Liver (tissue), 9 donors: ENCODE results near the gene RNLS. TPM values are rescaled to one million over a fixed set of nuclear protein-coding genes. Genes with fewer than 3 reads are reported as not detected.

Source experiments
- DNase-seq: peaks from one replicate; pipeline ENCODE4 v3.0.0-alpha.2; 2017; ENCODE audit warnings: low spot score
- H3K27ac ChIP-seq, 2 donors: one replicate each; pipeline ENCODE4 v1.7.0; 2013; ENCODE audit warnings: inconsistent platforms in 2 of 2, low read length in 2 of 2, control low read depth in 1 of 2, low read depth in 1 of 2, mild to moderate bottlenecking in 1 of 2
- H3K27me3 ChIP-seq, 4 donors: one replicate each; pipeline versions ENCODE4 v1.6.1 to v1.7.0; 2013; ENCODE audit warnings: low read length in 3 of 4, inconsistent platforms in 1 of 4, mild to moderate bottlenecking in 1 of 4, moderate library complexity in 1 of 4; ENCODE audit not compliant: control insufficient read depth in 4 of 4, insufficient read depth in 4 of 4
- H3K36me3 ChIP-seq, 4 donors: one replicate each; pipeline versions ENCODE4 v1.6.1 to v1.7.0; 2013; ENCODE audit warnings: low read length in 3 of 4, mild to moderate bottlenecking in 3 of 4, low read depth in 1 of 4, moderate library complexity in 1 of 4; ENCODE audit not compliant: control insufficient read depth in 4 of 4, insufficient read depth in 3 of 4
- H3K4me1 ChIP-seq, 4 donors: one replicate each; pipeline versions ENCODE4 v1.6.1 to v1.7.0; 2013; ENCODE audit warnings: low read length in 3 of 4, mild to moderate bottlenecking in 3 of 4, moderate library complexity in 1 of 4; ENCODE audit not compliant: control insufficient read depth in 4 of 4, insufficient read depth in 4 of 4
- H3K4me3 ChIP-seq, 3 donors: one replicate each; pipeline versions ENCODE4 v1.6.1 to v1.7.0; 2013; ENCODE audit warnings: low read length in 3 of 3, control low read depth in 1 of 3, low read depth in 1 of 3, mild to moderate bottlenecking in 1 of 3
- H3K9ac ChIP-seq, 2 donors: one replicate each; pipeline ENCODE4 v1.7.0; 2013; ENCODE audit warnings: low read length in 2 of 2, mild to moderate bottlenecking in 2 of 2, moderate library complexity in 2 of 2, control low read depth in 1 of 2, low read depth in 1 of 2
- H3K9me3 ChIP-seq, 4 donors: one replicate each; pipeline versions ENCODE4 v1.6.1 to v1.7.0; 2013; ENCODE audit warnings: low read length in 3 of 4; ENCODE audit not compliant: control insufficient read depth in 4 of 4
- EGR1 ChIP-seq, 2 donors: IDR thresholded peaks; 2 replicates each; pipeline ENCODE4 v1.6.1; 2016 to 2018; ENCODE audit warnings: antibody characterized with exemption in 2 of 2, low read depth in 2 of 2
- FOXA1 ChIP-seq: IDR thresholded peaks from 2 replicates; pipeline ENCODE4 v1.6.1; 2016; ENCODE audit warnings: antibody characterized with exemption
- FOXA2 ChIP-seq: IDR thresholded peaks from 2 replicates; pipeline ENCODE4 v1.6.1; 2016; ENCODE audit warnings: antibody characterized with exemption
- GABPA ChIP-seq, 2 donors: IDR thresholded peaks in 1 of 2; conservative IDR thresholded peaks in 1 of 2; 2 replicates each; pipeline ENCODE4 v1.6.1; 2016; ENCODE audit warnings: antibody characterized with exemption in 2 of 2, mild to moderate bottlenecking in 1 of 2, moderate library complexity in 1 of 2
- HNF4A ChIP-seq, 2 donors: conservative IDR thresholded peaks; 2 replicates each; pipeline ENCODE4 v1.6.1; 2016; ENCODE audit warnings: antibody characterized with exemption in 2 of 2, mild to moderate bottlenecking in 2 of 2
- HNF4G ChIP-seq: IDR thresholded peaks from 2 replicates; pipeline ENCODE4 v1.6.1; 2016; ENCODE audit warnings: antibody characterized with exemption
- JUND ChIP-seq, 2 donors: IDR thresholded peaks; 2 replicates each; pipeline ENCODE4 v1.6.1; 2016; ENCODE audit warnings: antibody characterized with exemption in 2 of 2
- NR2F2 ChIP-seq: IDR thresholded peaks from 2 replicates; pipeline ENCODE4 v1.6.1; 2016; ENCODE audit warnings: antibody characterized with exemption
- RAD21 ChIP-seq, 2 donors: IDR thresholded peaks; 2 replicates each; pipeline ENCODE4 v1.6.1; 2016; ENCODE audit warnings: antibody characterized with exemption in 2 of 2, mild to moderate bottlenecking in 2 of 2
- RXRA ChIP-seq, 2 donors: IDR thresholded peaks; 2 replicates each; pipeline ENCODE4 v1.6.1; 2017 to 2018; ENCODE audit warnings: antibody characterized with exemption in 2 of 2, mild to moderate bottlenecking in 1 of 2
- SP1 ChIP-seq: IDR thresholded peaks from 2 replicates; pipeline ENCODE4 v1.6.1; 2018; ENCODE audit warnings: antibody characterized with exemption, mild to moderate bottlenecking
- TAF1 ChIP-seq: conservative IDR thresholded peaks from 2 replicates; pipeline ENCODE4 v1.6.1; 2016; ENCODE audit warnings: antibody characterized with exemption, mild to moderate bottlenecking
- YY1 ChIP-seq: IDR thresholded peaks from 2 replicates; pipeline ENCODE4 v1.6.1; 2016; ENCODE audit warnings: antibody characterized with exemption, mild to moderate bottlenecking
- WGBS: extraction: QIAGEN DNeasy Blood & Tissue Kit; methylation state at CpG from one replicate; pipeline ENCODE4 v1.1.7; 2013; 5-methylcytosine and 5-hydroxymethylcytosine counted together
- polyA plus RNA-seq, 2 donors: library from polyadenylated mRNA; stranded (reverse) in 1 of 2; unstranded in 1 of 2; fragments of 200-250 nt in 1 of 2; fragments of >200 nt in 1 of 2; fragmentation: Nextera tagmentation in 1 of 2; extraction: Ambion mirVana in 1 of 2; gene quantifications; one replicate each; pipeline versions ENCODE4 v1.2.1 to v1.2.3, GENCODE V29; 2013 to 2015
- total RNA-seq, 2 donors: library from RNA; depleted of rRNA; stranded (reverse); fragments of >200 nt; gene quantifications; one replicate each; pipeline ENCODE4 v1.2.3, GENCODE V29; 2014
- TF ChIP-seq, protein P1 (sequence below): fragments of 150-350 bp; IDR thresholded peaks from 2 replicates; pipeline ENCODE4 v1.5.1; 2017; ENCODE audit warnings: improper control_type of control experiment, low read depth, low read length; ENCODE audit not compliant: missing input control
- TF ChIP-seq, protein P2 (sequence below): IDR thresholded peaks from 2 replicates; pipeline ENCODE4 v1.6.1; 2016; ENCODE audit warnings: antibody characterized with exemption, mild to moderate bottlenecking
- TF ChIP-seq, protein P3 (sequence below): IDR thresholded peaks from 2 replicates; pipeline ENCODE4 v1.6.1; 2016; ENCODE audit warnings: antibody characterized with exemption
- TF ChIP-seq, protein P4 (sequence below): IDR thresholded peaks from 2 replicates; pipeline ENCODE4 v1.6.1; 2016; ENCODE audit warnings: antibody characterized with exemption
- TF ChIP-seq, protein P5 (sequence below): IDR thresholded peaks from 2 replicates; pipeline ENCODE4 v1.6.1; 2016; ENCODE audit warnings: antibody characterized with exemption
- donor health status: healthy.
- donor health status: healthy.
- donor health status: healthy.
- donor health status: healthy.
- donor health status: healthy.

RNLS gene
- total and polyA plus RNA-seq, 4 donors, result 4.1 to 12.4 (median 7.5) TPM

DNA sequence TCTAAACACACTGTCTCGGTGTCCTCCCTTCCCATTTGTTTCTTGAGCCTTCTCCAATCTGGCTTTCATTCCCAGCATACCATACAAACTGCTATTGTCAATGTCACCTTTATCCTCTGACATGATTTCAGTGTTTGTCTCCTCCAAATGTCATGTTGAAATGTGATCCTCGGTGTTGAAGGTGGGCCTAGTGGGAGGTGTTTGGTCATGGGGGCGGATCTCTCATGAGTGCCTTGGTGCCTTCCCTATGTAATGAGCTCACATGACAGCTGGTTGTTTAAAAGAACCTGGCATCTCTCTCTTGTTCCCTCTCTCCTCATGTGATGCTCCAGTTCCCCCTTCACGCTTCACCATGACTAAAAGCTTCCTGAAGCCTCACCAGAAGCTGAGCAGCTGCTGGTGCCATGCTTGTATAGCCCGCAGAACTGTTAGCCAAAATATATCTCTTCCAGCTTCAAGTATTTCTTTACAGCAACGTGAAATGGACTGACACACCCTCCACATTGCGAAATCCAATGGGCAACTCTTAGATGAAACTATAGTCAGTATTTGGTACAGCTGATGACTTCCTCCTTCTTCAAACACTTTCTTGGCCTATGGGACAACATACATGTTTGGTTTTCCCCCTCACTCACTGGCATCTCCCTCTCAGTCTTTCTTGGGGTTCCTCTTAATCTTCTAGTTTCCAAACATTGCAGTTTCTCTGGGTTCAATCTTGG lies 27.8 kb downstream of the RNLS start:
- no peak for DNase-seq

More for the DNA sequence above, 27.8 kb downstream of the RNLS start:
- no peak overlapping the region for H3K4me3 ChIP-seq
- H3K36me3 ChIP-seq, result no peaks in the 10 kb centered on the region
- no peaks in the 10 kb centered on the region for H3K27me3 ChIP-seq
- TF ChIP-seq GABPA (IDR thresholded peaks at IDR 0.05 in 1 of 2, conservative IDR thresholded peaks at IDR 0.05 in 1 of 2), result no peak
- TF ChIP-seq, protein P1, sequence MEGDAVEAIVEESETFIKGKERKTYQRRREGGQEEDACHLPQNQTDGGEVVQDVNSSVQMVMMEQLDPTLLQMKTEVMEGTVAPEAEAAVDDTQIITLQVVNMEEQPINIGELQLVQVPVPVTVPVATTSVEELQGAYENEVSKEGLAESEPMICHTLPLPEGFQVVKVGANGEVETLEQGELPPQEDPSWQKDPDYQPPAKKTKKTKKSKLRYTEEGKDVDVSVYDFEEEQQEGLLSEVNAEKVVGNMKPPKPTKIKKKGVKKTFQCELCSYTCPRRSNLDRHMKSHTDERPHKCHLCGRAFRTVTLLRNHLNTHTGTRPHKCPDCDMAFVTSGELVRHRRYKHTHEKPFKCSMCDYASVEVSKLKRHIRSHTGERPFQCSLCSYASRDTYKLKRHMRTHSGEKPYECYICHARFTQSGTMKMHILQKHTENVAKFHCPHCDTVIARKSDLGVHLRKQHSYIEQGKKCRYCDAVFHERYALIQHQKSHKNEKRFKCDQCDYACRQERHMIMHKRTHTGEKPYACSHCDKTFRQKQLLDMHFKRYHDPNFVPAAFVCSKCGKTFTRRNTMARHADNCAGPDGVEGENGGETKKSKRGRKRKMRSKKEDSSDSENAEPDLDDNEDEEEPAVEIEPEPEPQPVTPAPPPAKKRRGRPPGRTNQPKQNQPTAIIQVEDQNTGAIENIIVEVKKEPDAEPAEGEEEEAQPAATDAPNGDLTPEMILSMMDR, result no peak
- TF ChIP-seq SP1, result no peak
- TF ChIP-seq FOXA1, result no peak
- TF ChIP-seq, protein P2, sequence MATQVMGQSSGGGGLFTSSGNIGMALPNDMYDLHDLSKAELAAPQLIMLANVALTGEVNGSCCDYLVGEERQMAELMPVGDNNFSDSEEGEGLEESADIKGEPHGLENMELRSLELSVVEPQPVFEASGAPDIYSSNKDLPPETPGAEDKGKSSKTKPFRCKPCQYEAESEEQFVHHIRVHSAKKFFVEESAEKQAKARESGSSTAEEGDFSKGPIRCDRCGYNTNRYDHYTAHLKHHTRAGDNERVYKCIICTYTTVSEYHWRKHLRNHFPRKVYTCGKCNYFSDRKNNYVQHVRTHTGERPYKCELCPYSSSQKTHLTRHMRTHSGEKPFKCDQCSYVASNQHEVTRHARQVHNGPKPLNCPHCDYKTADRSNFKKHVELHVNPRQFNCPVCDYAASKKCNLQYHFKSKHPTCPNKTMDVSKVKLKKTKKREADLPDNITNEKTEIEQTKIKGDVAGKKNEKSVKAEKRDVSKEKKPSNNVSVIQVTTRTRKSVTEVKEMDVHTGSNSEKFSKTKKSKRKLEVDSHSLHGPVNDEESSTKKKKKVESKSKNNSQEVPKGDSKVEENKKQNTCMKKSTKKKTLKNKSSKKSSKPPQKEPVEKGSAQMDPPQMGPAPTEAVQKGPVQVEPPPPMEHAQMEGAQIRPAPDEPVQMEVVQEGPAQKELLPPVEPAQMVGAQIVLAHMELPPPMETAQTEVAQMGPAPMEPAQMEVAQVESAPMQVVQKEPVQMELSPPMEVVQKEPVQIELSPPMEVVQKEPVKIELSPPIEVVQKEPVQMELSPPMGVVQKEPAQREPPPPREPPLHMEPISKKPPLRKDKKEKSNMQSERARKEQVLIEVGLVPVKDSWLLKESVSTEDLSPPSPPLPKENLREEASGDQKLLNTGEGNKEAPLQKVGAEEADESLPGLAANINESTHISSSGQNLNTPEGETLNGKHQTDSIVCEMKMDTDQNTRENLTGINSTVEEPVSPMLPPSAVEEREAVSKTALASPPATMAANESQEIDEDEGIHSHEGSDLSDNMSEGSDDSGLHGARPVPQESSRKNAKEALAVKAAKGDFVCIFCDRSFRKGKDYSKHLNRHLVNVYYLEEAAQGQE, result no peak
- no peak for TF ChIP-seq RAD21 (IDR thresholded peaks at IDR 0.05)
- no peak for TF ChIP-seq FOXA2
- no peak for TF ChIP-seq YY1
- TF ChIP-seq, protein P3, sequence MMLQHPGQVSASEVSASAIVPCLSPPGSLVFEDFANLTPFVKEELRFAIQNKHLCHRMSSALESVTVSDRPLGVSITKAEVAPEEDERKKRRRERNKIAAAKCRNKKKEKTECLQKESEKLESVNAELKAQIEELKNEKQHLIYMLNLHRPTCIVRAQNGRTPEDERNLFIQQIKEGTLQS, result no peak
- no peak for TF ChIP-seq JUND (IDR thresholded peaks at IDR 0.05)
- no peak for TF ChIP-seq NR2F2
- TF ChIP-seq RXRA (IDR thresholded peaks at IDR 0.05), result no peak
- TF ChIP-seq, protein P4, sequence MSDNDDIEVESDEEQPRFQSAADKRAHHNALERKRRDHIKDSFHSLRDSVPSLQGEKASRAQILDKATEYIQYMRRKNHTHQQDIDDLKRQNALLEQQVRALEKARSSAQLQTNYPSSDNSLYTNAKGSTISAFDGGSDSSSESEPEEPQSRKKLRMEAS, result no peak
- no peak for TF ChIP-seq HNF4A (conservative IDR thresholded peaks at IDR 0.05)
- no peak for TF ChIP-seq HNF4G
- TF ChIP-seq, protein P5, sequence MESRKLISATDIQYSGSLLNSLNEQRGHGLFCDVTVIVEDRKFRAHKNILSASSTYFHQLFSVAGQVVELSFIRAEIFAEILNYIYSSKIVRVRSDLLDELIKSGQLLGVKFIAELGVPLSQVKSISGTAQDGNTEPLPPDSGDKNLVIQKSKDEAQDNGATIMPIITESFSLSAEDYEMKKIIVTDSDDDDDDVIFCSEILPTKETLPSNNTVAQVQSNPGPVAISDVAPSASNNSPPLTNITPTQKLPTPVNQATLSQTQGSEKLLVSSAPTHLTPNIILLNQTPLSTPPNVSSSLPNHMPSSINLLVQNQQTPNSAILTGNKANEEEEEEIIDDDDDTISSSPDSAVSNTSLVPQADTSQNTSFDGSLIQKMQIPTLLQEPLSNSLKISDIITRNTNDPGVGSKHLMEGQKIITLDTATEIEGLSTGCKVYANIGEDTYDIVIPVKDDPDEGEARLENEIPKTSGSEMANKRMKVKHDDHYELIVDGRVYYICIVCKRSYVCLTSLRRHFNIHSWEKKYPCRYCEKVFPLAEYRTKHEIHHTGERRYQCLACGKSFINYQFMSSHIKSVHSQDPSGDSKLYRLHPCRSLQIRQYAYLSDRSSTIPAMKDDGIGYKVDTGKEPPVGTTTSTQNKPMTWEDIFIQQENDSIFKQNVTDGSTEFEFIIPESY, result no peak
- no peak for TF ChIP-seq EGR1 (IDR thresholded peaks at IDR 0.05; ENCODE audit: low read depth in 2 of 2)
- TF ChIP-seq TAF1, result no peak
- no peak overlapping the region for H3K9ac ChIP-seq
- WGBS, result 78% methylated on average over 7 of the region's 7 CpGs
- peaks cover 0 to 4% (median 0%) of the 10 kb centered on the region in 4 donors for H3K4me1 ChIP-seq
- no peaks in the 10 kb centered on the region for H3K9me3 ChIP-seq
- no peak overlapping the region for H3K27ac ChIP-seq
